DND-41 (cell line): Measurements from ENCODE around the gene FRMD8.
"Not testable (repeated sequence)": the region's sequence is repeated elsewhere in the genome, so short reads cannot be mapped to it uniquely, and the experiment has no call there.

Source experiments
- ATAC-seq: fragments of 200-7000 bp; cut with Tn5 transposase; 3 replicates; pipeline ENCODE4 v1.9.1; 2021; ENCODE audit warnings: low read depth; ENCODE audit not compliant: insufficient read depth
- DNase-seq: peaks from one replicate; pipeline ENCODE4 v3.0.0-alpha.2; 2020
- H2AFZ ChIP-seq: 2 replicates; pipeline ENCODE4 v1.6.0; 2012; ENCODE audit warnings: low read depth, low read length
- H3K27ac ChIP-seq: 2 replicates; pipeline ENCODE4 v1.5.1; 2012; ENCODE audit warnings: low read length, inconsistent platforms
- H3K27me3 ChIP-seq: fragments of 200-600 bp; sonication (generic); 2 replicates; pipeline ENCODE4 v1.6.0; 2012; ENCODE audit warnings: low read length, mild to moderate bottlenecking, inconsistent platforms; ENCODE audit not compliant: insufficient read depth, poor library complexity
- H3K36me3 ChIP-seq: 2 replicates; pipeline ENCODE4 v1.5.1; 2012; ENCODE audit warnings: low read length, inconsistent platforms; ENCODE audit not compliant: insufficient read depth
- H3K4me1 ChIP-seq: 2 replicates; pipeline ENCODE4 v1.5.1; 2012; ENCODE audit warnings: mild to moderate bottlenecking, low read length; ENCODE audit not compliant: insufficient read depth
- H3K4me2 ChIP-seq: 2 replicates; pipeline ENCODE4 v1.6.0; 2012; ENCODE audit warnings: mild to moderate bottlenecking, moderate library complexity, low read length, inconsistent platforms; ENCODE audit not compliant: insufficient read depth
- H3K4me3 ChIP-seq, 2 experiments: fragments of 200-600 bp in 1 of 2; shearing (Covaris generic) in 1 of 2; 2 replicates each; pipeline ENCODE4 v1.5.1; 2012 to 2016; ENCODE audit warnings: inconsistent platforms in 2 of 2, low read length in 2 of 2, mild to moderate bottlenecking in 2 of 2, low read depth in 1 of 2, moderate library complexity in 1 of 2
- H3K79me2 ChIP-seq: 2 replicates; pipeline ENCODE4 v1.6.0; 2012; ENCODE audit warnings: low read length, inconsistent platforms; ENCODE audit not compliant: insufficient read depth
- H3K9ac ChIP-seq: 2 replicates; pipeline ENCODE4 v1.6.0; 2012; ENCODE audit warnings: low read depth, mild to moderate bottlenecking, inconsistent platforms, low read length, moderate library complexity
- H3K9me3 ChIP-seq: 2 replicates; pipeline ENCODE4 v1.5.1; 2012; ENCODE audit warnings: low read length, moderate library complexity, mild to moderate bottlenecking, inconsistent platforms; ENCODE audit not compliant: insufficient read depth, severe bottlenecking
- H4K20me1 ChIP-seq: 2 replicates; pipeline ENCODE4 v1.6.0; 2012; ENCODE audit warnings: low read length; ENCODE audit not compliant: insufficient read depth
- EZH2 ChIP-seq: IDR thresholded peaks from 3 replicates; pipeline ENCODE4 v1.6.1; 2012; ENCODE audit warnings: borderline replicate concordance, low read depth, mild to moderate bottlenecking, moderate library complexity, low read length, inconsistent platforms; ENCODE audit not compliant: severe bottlenecking
- TF ChIP-seq, protein P1 (sequence below): IDR thresholded peaks from 2 replicates; pipeline ENCODE4 v1.5.1; 2012; ENCODE audit warnings: borderline replicate concordance, low read length, moderate library complexity, mild to moderate bottlenecking; ENCODE audit not compliant: poor library complexity, severe bottlenecking; ENCODE audit errors: extremely low read depth

FRMD8 gene

DNA sequence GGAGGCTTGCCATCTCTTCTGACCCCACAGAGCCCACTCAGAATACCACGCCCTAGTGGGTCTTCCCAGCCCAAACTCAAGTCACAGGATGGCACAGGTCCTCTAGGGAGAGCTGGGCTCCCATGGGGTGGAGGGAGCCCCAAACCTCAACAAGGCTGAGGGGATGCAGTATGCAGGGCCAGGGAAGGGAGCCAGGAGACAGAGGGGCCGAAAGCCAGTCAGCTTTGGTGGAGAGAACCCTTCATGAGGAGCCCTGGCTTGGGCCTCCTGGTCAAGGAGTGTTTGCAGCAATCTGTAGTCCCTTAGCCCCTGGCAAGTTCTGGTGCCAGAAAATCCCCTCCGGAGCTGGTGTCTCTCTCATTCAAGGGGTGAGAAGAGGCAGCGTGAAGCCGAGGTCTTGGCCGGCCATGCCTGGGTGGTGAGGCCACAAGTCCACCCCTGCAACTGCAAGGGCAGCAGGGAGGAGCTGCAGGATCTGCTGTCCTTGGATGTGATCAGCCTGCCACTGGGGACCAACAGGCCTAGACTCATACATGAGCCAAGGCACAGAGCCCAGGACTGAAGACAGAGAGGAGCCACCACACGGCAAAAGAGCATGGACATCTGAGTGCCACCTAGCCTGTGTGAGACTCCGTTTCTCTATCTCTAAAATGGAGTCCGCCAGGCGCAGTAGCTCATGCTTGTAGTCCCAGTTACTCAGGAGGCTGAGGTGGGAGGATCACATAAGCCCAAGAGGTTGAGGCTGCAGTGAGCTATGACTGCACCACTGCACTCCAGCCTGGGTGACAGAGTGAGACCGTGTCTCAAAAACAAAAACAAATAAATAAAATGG lies 60.2 kb downstream of the FRMD8 start:
- TF ChIP-seq EZH2: no peak
- TF ChIP-seq, protein P1, sequence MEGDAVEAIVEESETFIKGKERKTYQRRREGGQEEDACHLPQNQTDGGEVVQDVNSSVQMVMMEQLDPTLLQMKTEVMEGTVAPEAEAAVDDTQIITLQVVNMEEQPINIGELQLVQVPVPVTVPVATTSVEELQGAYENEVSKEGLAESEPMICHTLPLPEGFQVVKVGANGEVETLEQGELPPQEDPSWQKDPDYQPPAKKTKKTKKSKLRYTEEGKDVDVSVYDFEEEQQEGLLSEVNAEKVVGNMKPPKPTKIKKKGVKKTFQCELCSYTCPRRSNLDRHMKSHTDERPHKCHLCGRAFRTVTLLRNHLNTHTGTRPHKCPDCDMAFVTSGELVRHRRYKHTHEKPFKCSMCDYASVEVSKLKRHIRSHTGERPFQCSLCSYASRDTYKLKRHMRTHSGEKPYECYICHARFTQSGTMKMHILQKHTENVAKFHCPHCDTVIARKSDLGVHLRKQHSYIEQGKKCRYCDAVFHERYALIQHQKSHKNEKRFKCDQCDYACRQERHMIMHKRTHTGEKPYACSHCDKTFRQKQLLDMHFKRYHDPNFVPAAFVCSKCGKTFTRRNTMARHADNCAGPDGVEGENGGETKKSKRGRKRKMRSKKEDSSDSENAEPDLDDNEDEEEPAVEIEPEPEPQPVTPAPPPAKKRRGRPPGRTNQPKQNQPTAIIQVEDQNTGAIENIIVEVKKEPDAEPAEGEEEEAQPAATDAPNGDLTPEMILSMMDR: no peak
- Histone ChIP-seq H3K79me2 (no peaks in the 10 kb centered on the region), H3K4me1 (0 out of 2 replicates have a peak, but pooled peaks cover 3% of the 10 kb centered on the region), H2AFZ (no peak overlapping the region), H3K27me3 (no peaks in the 10 kb centered on the region), H3K4me2 (no peak overlapping the region), H4K20me1 (peaks cover 19% of the 10 kb centered on the region), H3K9ac (no peak overlapping the region), H3K9me3 (no peaks in the 10 kb centered on the region), H3K36me3 (no peaks in the 10 kb centered on the region), H3K27ac (0 out of 2 replicates have a peak overlapping the region, but pooled peaks have one; percentile 26), H3K4me3 (no peak overlapping the region)
- DNase-seq (no peak), ATAC-seq (peak; percentile 2; the same call in 1 of the 3 replicates)

DNA sequence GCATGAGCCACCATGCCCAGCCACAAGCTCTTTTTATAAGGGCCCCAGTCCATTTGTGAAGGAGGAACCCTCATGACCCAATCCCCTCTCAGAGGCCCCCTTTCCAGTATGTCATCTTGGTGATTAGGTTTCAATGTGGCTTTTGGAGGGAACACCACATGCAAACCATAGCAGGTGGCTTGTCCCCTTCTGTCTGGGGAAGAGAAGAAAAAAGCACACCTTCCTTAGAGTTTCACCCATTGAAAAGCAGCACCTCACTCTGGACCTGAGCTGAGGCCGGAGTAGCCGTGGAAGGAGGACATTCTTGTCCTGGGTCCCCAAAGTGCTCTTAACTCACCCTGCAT lies 61.6 kb downstream of the FRMD8 start:
- Histone ChIP-seq H3K9ac (no peak overlapping the region), H2AFZ (no peak overlapping the region), H3K79me2 (no peaks in the 10 kb centered on the region), H3K4me1 (no peaks in the 10 kb centered on the region), H3K27me3 (no peaks in the 10 kb centered on the region), H3K9me3 (no peaks in the 10 kb centered on the region), H4K20me1 (peaks cover 11% of the 10 kb centered on the region), H3K4me2 (no peak overlapping the region), H3K27ac (no peak overlapping the region), H3K36me3 (no peaks in the 10 kb centered on the region), H3K4me3 (no peak overlapping the region)
- no peak for ATAC-seq
- DNase-seq: no peak
- no peak for TF ChIP-seq EZH2
- TF ChIP-seq, protein P1: no peak

DNA sequence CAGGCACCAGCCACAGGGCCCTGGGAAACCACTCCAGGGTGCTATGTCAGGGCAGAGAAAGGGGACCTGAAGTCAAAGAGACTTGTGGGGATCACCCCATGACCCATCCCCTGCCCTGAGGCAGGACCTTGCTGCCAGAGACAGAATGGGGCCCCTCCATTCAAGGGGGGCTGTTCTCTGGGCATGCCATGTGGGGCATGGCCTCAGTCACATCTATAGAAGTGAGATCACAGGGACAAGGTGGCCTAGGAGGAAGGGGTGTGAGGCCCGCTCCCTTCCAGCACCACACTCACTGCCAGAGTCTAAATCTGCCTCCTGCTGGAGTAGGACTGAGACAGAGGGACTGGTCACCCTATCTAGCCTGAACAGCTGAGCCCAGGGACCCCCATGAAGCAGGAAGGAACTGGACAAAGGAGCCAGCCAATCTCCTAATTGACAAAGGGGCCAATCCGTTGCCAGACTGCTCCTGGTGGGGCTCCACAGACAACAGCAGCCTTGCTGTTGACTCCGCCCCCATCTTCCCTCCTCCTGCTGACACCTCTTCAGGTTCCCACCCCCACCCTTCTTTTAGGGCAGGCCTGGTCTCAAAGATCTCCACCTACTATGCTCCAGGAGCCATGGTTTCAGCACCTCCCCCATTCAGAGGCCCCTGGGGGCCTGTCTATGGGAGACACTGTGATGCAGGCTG lies 62.1 kb downstream of the FRMD8 start:
- Histone ChIP-seq H3K4me1 (no peaks in the 10 kb centered on the region), H4K20me1 (peaks cover 10% of the 10 kb centered on the region), H3K4me3 (no peak overlapping the region), H2AFZ (no peak overlapping the region), H3K9me3 (no peaks in the 10 kb centered on the region), H3K27me3 (no peaks in the 10 kb centered on the region), H3K79me2 (no peaks in the 10 kb centered on the region), H3K9ac (no peak overlapping the region), H3K36me3 (no peaks in the 10 kb centered on the region), H3K4me2 (no peak overlapping the region), H3K27ac (no peak overlapping the region)
- DNase-seq: no peak
- ATAC-seq: no peak
- TF ChIP-seq, protein P1: no peak
- no peak for TF ChIP-seq EZH2

DNA sequence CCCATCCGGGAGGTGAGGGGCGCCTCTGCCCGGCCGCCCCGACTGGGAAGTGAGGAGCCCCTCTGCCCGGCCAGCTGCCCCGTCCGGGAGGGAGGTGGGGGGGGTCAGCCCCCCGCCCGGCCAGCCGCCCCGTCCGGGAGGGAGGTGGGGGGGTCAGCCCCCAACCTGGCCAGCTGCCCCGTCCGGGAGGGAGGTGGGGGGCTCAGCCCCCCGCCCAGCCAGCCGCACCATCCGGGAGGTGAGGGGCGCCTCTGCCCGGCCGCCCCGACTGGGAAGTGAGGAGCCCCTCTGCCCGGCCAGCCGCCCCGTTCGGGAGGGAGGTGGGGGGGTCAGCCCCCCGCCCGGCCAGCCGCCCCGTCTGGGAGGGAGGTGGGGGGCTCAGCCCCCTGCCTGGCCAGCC lies 64.9 kb downstream of the FRMD8 start:
- H3K4me1 ChIP-seq: peaks cover 16% of the 10 kb centered on the region
- ATAC-seq, H3K4me2 ChIP-seq, H2AFZ ChIP-seq, H4K20me1 ChIP-seq, H3K9me3 ChIP-seq, H3K27me3 ChIP-seq, H3K27ac ChIP-seq, H3K4me3 ChIP-seq, H3K79me2 ChIP-seq, H3K9ac ChIP-seq, DNase-seq, H3K36me3 ChIP-seq: not testable (repeated sequence)

DNA sequence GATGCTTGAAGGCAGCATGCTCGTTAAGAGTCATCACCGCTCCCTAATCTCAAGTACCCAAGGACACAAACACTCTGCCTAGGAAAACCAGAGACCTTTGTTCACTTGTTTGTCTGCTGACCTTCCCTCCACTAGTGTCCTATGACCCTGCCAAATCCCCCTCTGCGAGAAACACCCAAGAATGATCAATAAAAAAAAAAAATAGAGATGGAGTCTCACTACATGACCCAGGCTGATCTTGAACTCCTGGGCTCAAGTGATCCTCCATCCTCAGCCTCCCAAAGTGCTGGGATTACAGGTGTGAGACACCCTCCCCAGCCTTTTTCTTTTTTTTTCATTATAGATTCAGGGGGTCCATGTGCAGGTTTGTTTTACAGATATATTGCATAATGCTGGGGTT lies 65.8 kb downstream of the FRMD8 start:
- H3K79me2 ChIP-seq, H3K27me3 ChIP-seq, DNase-seq, H3K9me3 ChIP-seq, H3K4me2 ChIP-seq, H4K20me1 ChIP-seq, H3K27ac ChIP-seq, ATAC-seq, H2AFZ ChIP-seq, H3K36me3 ChIP-seq, H3K9ac ChIP-seq, H3K4me3 ChIP-seq: not testable (repeated sequence)
- H3K4me1 ChIP-seq: peaks cover 16% of the 10 kb centered on the region
